Astrocyte (in vitro differentiated cells and primary cell): Measurements from ENCODE around the gene ITGAE. TPM values are rescaled to one million over a fixed set of nuclear protein-coding genes. Genes with fewer than 3 reads are reported as not detected.

ENCODE experiments used
- DNase-seq: peaks from one replicate; pipeline ENCODE4 v3.0.0-alpha.2; 2010; ENCODE audit warnings: low read depth
- FAIRE-seq: peaks from 2 replicates; lab custom pipeline; 2011; peaks lifted over from hg19 to GRCh38; lab: Jason Lieb, UNC
- H2AFZ ChIP-seq: 2 replicates; pipeline ENCODE4 v1.6.0; 2012; ENCODE audit warnings: low read depth, low read length, inconsistent platforms
- H3K27ac ChIP-seq: 2 replicates; pipeline ENCODE4 v1.5.1; 2011; ENCODE audit warnings: low read depth, low read length, inconsistent platforms
- H3K27me3 ChIP-seq: 2 replicates; pipeline ENCODE4 v1.6.0; 2011; ENCODE audit warnings: low read length, inconsistent platforms; ENCODE audit not compliant: insufficient read depth
- H3K36me3 ChIP-seq: 2 replicates; pipeline ENCODE4 v1.5.1; 2011; ENCODE audit warnings: low read length, inconsistent platforms; ENCODE audit not compliant: insufficient read depth
- H3K4me1 ChIP-seq: 2 replicates; pipeline ENCODE4 v1.5.1; 2011; ENCODE audit warnings: low read length, inconsistent platforms; ENCODE audit not compliant: insufficient read depth
- H3K4me2 ChIP-seq: 2 replicates; pipeline ENCODE4 v1.6.0; 2012; ENCODE audit warnings: low read length, inconsistent platforms
- H3K4me3 ChIP-seq: 2 replicates; pipeline ENCODE4 v1.5.1; 2011; ENCODE audit warnings: low read depth, mild to moderate bottlenecking, low read length, inconsistent platforms; ENCODE audit not compliant: insufficient read depth
- H3K79me2 ChIP-seq: 2 replicates; pipeline ENCODE4 v1.6.0; 2012; ENCODE audit warnings: mild to moderate bottlenecking, low read length, inconsistent platforms; ENCODE audit not compliant: insufficient read depth
- H3K9ac ChIP-seq: 2 replicates; pipeline ENCODE4 v1.6.0; 2012; ENCODE audit warnings: mild to moderate bottlenecking, low read length, inconsistent platforms
- H3K9me3 ChIP-seq: 2 replicates; pipeline ENCODE4 v1.5.1; 2012; ENCODE audit warnings: low read depth, mild to moderate bottlenecking, low read length, inconsistent platforms; ENCODE audit not compliant: insufficient read depth
- H4K20me1 ChIP-seq: 2 replicates; pipeline ENCODE4 v1.6.0; 2012; ENCODE audit warnings: low read length, inconsistent platforms; ENCODE audit not compliant: insufficient read depth
- H3K27ac Mint-ChIP-seq: one replicate; pipeline ENCODE4 v1.8.0; 2021; ENCODE audit warnings: mild to moderate bottlenecking, mixed read lengths; ENCODE audit not compliant: unreplicated experiment
- H3K27me3 Mint-ChIP-seq: one replicate; pipeline ENCODE4 v1.8.0; 2021; ENCODE audit warnings: low read depth, mixed read lengths; ENCODE audit not compliant: unreplicated experiment
- H3K36me3 Mint-ChIP-seq: one replicate; pipeline ENCODE4 v1.8.0; 2021; ENCODE audit warnings: low read depth, mixed read lengths; ENCODE audit not compliant: unreplicated experiment
- H3K4me1 Mint-ChIP-seq: one replicate; pipeline ENCODE4 v1.8.0; 2021; ENCODE audit warnings: low read depth, mixed read lengths; ENCODE audit not compliant: unreplicated experiment
- H3K4me3 Mint-ChIP-seq: one replicate; pipeline ENCODE4 v1.8.0; 2021; ENCODE audit warnings: mild to moderate bottlenecking, moderate library complexity, mixed read lengths; ENCODE audit not compliant: unreplicated experiment
- H3K9me3 Mint-ChIP-seq: one replicate; pipeline ENCODE4 v1.8.0; 2021; ENCODE audit warnings: mild to moderate bottlenecking, mixed read lengths; ENCODE audit not compliant: unreplicated experiment
- EZH2 ChIP-seq: IDR thresholded peaks from 2 replicates; pipeline ENCODE4 v1.6.1; 2012; ENCODE audit warnings: mild to moderate bottlenecking, low read length, inconsistent platforms; ENCODE audit not compliant: insufficient read depth
- total RNA-seq: library from RNA; stranded (reverse); gene quantifications from 2 replicates; pipeline ENCODE4 v1.2.1, GENCODE V29; 2021
- TF ChIP-seq, protein P1 (sequence below): IDR thresholded peaks from 2 replicates; pipeline ENCODE4 v1.5.1; 2011; ENCODE audit warnings: low read depth, mild to moderate bottlenecking, inconsistent platforms, low read length, moderate library complexity; ENCODE audit not compliant: insufficient read depth

ITGAE gene
- total RNA-seq, 1 donor from 2014 or later = 30.9 TPM

DNA sequence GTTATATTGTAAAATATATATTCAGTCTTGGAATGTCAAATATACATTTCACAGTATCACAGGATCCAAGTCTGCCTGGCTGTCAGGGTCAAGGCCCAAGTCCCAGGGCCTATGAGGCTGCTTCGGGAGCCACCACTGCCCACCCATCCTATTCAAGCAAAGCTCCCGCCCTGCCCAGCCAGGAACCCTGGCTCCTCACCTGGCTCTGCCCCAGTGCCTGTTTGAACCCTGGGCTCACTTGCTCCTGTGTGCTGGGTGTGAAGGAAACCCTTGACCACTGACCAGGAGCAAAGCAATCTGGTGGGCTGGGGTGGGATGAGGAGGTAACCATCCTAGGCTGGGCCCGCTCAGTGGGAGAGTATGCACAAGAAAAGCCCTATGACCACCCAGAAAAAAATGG is 27.0 kb downstream of the ITGAE start:
- H3K9me3 Mint-ChIP-seq = no peaks in the 10 kb centered on the region
- H3K4me1 Mint-ChIP-seq = peaks cover 9% of the 10 kb centered on the region
- H3K27me3 ChIP-seq = no peaks in the 10 kb centered on the region
- H3K36me3 Mint-ChIP-seq = no peaks in the 10 kb centered on the region
- H3K27ac ChIP-seq = no peak overlapping the region
- no peak overlapping the region for H3K4me3 Mint-ChIP-seq
- peaks cover 13% of the 10 kb centered on the region for H3K4me1 ChIP-seq
- H3K36me3 ChIP-seq = no peaks in the 10 kb centered on the region
- DNase-seq (no peak), FAIRE-seq (no peak)
- H2AFZ ChIP-seq = no peak overlapping the region
- TF ChIP-seq, protein P1, sequence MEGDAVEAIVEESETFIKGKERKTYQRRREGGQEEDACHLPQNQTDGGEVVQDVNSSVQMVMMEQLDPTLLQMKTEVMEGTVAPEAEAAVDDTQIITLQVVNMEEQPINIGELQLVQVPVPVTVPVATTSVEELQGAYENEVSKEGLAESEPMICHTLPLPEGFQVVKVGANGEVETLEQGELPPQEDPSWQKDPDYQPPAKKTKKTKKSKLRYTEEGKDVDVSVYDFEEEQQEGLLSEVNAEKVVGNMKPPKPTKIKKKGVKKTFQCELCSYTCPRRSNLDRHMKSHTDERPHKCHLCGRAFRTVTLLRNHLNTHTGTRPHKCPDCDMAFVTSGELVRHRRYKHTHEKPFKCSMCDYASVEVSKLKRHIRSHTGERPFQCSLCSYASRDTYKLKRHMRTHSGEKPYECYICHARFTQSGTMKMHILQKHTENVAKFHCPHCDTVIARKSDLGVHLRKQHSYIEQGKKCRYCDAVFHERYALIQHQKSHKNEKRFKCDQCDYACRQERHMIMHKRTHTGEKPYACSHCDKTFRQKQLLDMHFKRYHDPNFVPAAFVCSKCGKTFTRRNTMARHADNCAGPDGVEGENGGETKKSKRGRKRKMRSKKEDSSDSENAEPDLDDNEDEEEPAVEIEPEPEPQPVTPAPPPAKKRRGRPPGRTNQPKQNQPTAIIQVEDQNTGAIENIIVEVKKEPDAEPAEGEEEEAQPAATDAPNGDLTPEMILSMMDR = no peak
- no peak for TF ChIP-seq EZH2
- H3K27me3 Mint-ChIP-seq = peaks cover 7% of the 10 kb centered on the region
- no peak overlapping the region for H3K4me3 ChIP-seq
- no peak overlapping the region for H3K4me2 ChIP-seq
- no peaks in the 10 kb centered on the region for H3K79me2 ChIP-seq
- no peaks in the 10 kb centered on the region for H4K20me1 ChIP-seq
- H3K9ac ChIP-seq = no peak overlapping the region
- no peak overlapping the region for H3K27ac Mint-ChIP-seq
- H3K9me3 ChIP-seq = no peaks in the 10 kb centered on the region

GRCh38 chr17:3773511-3773910 is 27.5 kb downstream of the ITGAE start:
- H3K79me2 ChIP-seq = no peaks in the 10 kb centered on the region
- H3K4me1 Mint-ChIP-seq = peaks cover 9% of the 10 kb centered on the region
- FAIRE-seq = no peak
- H3K4me2 ChIP-seq = peak overlapping the region; percentile 41
- H3K27ac ChIP-seq = no peak overlapping the region
- peak; percentile 65 for DNase-seq
- H3K4me1 ChIP-seq = peaks cover 13% of the 10 kb centered on the region
- H3K27me3 ChIP-seq = no peaks in the 10 kb centered on the region
- H3K36me3 ChIP-seq = no peaks in the 10 kb centered on the region
- peaks cover 1% of the 10 kb centered on the region for H3K9me3 Mint-ChIP-seq
- H3K27ac Mint-ChIP-seq = peak overlapping the region; percentile 81
- H3K9ac ChIP-seq = no peak overlapping the region
- peaks cover under 1% of the 10 kb centered on the region for H3K36me3 Mint-ChIP-seq
- H3K4me3 Mint-ChIP-seq = no peak overlapping the region
- H3K9me3 ChIP-seq = no peaks in the 10 kb centered on the region
- no peak overlapping the region for H2AFZ ChIP-seq
- peaks cover 6% of the 10 kb centered on the region for H3K27me3 Mint-ChIP-seq
- no peak overlapping the region for H3K4me3 ChIP-seq
- TF ChIP-seq, protein P1 = no peak
- no peak for TF ChIP-seq EZH2
- no peaks in the 10 kb centered on the region for H4K20me1 ChIP-seq

- TF ChIP-seq, protein P1 = no peak
- no peak for TF ChIP-seq EZH2
- no peak for DNase-seq
Observed at GRCh38 chr17:3772764-3773163, 28.2 kb downstream of the ITGAE start.

More at GRCh38 chr17:3772764-3773163, 28.2 kb downstream of the ITGAE start:
- no peak overlapping the region for H3K4me3 ChIP-seq
- Mint-ChIP-seq H3K36me3 (peaks cover 2% of the 10 kb centered on the region), H3K27me3 (peaks cover 5% of the 10 kb centered on the region), H3K4me3 (no peak overlapping the region), H3K27ac (no peak overlapping the region), H3K4me1 (peaks cover 9% of the 10 kb centered on the region), H3K9me3 (peaks cover 4% of the 10 kb centered on the region)
- no peak overlapping the region for H3K4me2 ChIP-seq
- no peaks in the 10 kb centered on the region for H4K20me1 ChIP-seq
- H3K27me3 ChIP-seq = no peaks in the 10 kb centered on the region
- no peak overlapping the region for H3K9ac ChIP-seq
- no peak for FAIRE-seq
- no peaks in the 10 kb centered on the region for H3K79me2 ChIP-seq
- no peaks in the 10 kb centered on the region for H3K9me3 ChIP-seq
- H3K36me3 ChIP-seq = no peaks in the 10 kb centered on the region
- H3K4me1 ChIP-seq = peaks cover 13% of the 10 kb centered on the region
- H3K27ac ChIP-seq = no peak overlapping the region
- H2AFZ ChIP-seq = no peak overlapping the region
